ENCODE results near the gene CTBP2.

DNA sequence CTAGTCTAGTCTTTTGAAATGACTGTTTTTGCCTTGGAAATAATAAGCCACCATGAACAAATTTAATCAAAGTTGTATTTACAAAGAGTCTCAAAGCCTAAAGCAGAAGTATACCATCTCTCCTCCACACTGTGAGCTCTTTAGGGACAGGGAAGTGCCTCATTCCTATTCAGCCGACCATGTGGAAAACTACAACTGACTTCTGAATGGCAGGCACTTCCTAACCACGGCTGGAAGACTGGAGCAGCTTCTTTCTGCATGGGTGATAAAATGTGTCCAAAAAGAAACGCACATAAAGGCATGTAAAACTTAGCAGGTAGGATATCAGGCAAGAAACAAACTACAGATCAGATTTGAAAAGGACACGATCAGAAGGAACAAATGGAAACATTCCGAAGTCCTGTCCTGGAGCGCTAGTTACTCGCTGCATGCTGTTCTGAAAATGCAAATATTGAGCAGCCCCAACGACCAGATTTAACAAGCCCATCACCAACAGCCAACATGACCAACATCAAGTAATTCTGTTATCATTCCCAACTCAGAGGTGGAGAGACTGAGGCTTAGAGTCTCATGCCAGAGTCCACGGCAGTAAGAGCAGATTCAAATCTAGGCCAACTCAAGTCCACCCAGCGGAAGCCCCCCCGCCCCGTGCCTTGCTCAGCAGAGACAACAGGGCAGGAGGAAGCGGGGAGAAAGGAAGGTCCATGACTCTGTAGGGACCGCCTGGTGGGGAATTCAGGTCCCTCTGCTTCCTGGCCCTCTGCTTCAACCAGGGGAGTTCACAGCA lies 26.5 kb downstream of the CTBP2 start:
- no peak for TF ChIP-seq POLR2A (IDR thresholded peaks at IDR 0.05)
- TF ChIP-seq, protein P1, sequence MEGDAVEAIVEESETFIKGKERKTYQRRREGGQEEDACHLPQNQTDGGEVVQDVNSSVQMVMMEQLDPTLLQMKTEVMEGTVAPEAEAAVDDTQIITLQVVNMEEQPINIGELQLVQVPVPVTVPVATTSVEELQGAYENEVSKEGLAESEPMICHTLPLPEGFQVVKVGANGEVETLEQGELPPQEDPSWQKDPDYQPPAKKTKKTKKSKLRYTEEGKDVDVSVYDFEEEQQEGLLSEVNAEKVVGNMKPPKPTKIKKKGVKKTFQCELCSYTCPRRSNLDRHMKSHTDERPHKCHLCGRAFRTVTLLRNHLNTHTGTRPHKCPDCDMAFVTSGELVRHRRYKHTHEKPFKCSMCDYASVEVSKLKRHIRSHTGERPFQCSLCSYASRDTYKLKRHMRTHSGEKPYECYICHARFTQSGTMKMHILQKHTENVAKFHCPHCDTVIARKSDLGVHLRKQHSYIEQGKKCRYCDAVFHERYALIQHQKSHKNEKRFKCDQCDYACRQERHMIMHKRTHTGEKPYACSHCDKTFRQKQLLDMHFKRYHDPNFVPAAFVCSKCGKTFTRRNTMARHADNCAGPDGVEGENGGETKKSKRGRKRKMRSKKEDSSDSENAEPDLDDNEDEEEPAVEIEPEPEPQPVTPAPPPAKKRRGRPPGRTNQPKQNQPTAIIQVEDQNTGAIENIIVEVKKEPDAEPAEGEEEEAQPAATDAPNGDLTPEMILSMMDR (IDR thresholded peaks at IDR 0.05): no peak
